GM23338 (cell line): ENCODE measurements around the gene PITRM1. TPM values are rescaled to one million over a fixed set of nuclear protein-coding genes. Genes with fewer than 3 reads are reported as not detected.
A peak's percentile ranks its signal among the peaks of the same experiment; 100 is the strongest.

Experiments
- ATAC-seq: fragments of 200-7000 bp; cut with Tn5 transposase; 3 replicates; pipeline ENCODE4 v1.9.1; 2020
- DNase-seq: peaks from one replicate; pipeline ENCODE4 v3.0.0-alpha.2; 2015; ENCODE audit warnings: low spot score
- H2AFZ ChIP-seq: fragments of 200-600 bp; sonication (generic); 2 replicates; pipeline ENCODE4 v1.8.0; 2016; ENCODE audit warnings: antibody characterized with exemption, mild to moderate bottlenecking, moderate library complexity
- H3F3A ChIP-seq: fragments of 200-600 bp; sonication (generic); replicated peaks from 2 replicates; pipeline ENCODE4 v1.8.0; 2017; ENCODE audit warnings: antibody characterized with exemption, mixed run types, low read depth
- H3K27ac ChIP-seq: fragments of 200-600 bp; sonication (generic); 2 replicates; pipeline ENCODE4 v1.6.1; 2016; ENCODE audit warnings: low read depth
- H3K27me3 ChIP-seq: fragments of 200-600 bp; sonication (generic); 2 replicates; pipeline ENCODE4 v1.8.0; 2016; ENCODE audit warnings: mild to moderate bottlenecking, mixed run types, moderate library complexity; ENCODE audit not compliant: insufficient read depth
- H3K36me3 ChIP-seq: fragments of 200-600 bp; sonication (generic); 2 replicates; pipeline ENCODE4 v1.8.0; 2016; ENCODE audit warnings: mild to moderate bottlenecking; ENCODE audit not compliant: insufficient read depth
- H3K4me1 ChIP-seq: fragments of 200-600 bp; sonication (generic); 2 replicates; pipeline ENCODE4 v1.8.0; 2016; ENCODE audit warnings: mild to moderate bottlenecking, moderate library complexity; ENCODE audit not compliant: insufficient read depth
- H3K4me2 ChIP-seq: fragments of 200-600 bp; sonication (generic); 2 replicates; pipeline ENCODE4 v1.7.1; 2017; ENCODE audit warnings: mixed run types
- H3K4me3 ChIP-seq: fragments of 200-600 bp; sonication (generic); 2 replicates; pipeline ENCODE4 v1.6.1; 2016; ENCODE audit warnings: mixed run types
- H3K79me2 ChIP-seq: fragments of 200-600 bp; sonication (generic); replicated peaks from 2 replicates; pipeline ENCODE4 v1.8.0; 2017; ENCODE audit warnings: mild to moderate bottlenecking; ENCODE audit not compliant: insufficient read depth
- H3K9me2 ChIP-seq: fragments of 200-600 bp; sonication (generic); 2 replicates; pipeline ENCODE4 v1.8.0; 2017; ENCODE audit not compliant: insufficient read depth
- H4K20me1 ChIP-seq: fragments of 200-600 bp; sonication (generic); replicated peaks from 2 replicates; pipeline ENCODE4 v1.8.0; 2017; ENCODE audit warnings: mild to moderate bottlenecking; ENCODE audit not compliant: insufficient read depth
- H3K27ac Mint-ChIP-seq: 2 replicates; pipeline ENCODE4 v1.8.0; 2020; ENCODE audit warnings: inconsistent platforms, mild to moderate bottlenecking, moderate library complexity, mixed read lengths
- H3K27me3 Mint-ChIP-seq: 3 replicates; pipeline ENCODE4 v1.8.0; 2022; ENCODE audit warnings: low read depth, mild to moderate bottlenecking, moderate library complexity, mixed read lengths, inconsistent platforms; ENCODE audit not compliant: insufficient read depth, poor library complexity
- H3K36me3 Mint-ChIP-seq: 3 replicates; pipeline ENCODE4 v1.8.0; 2021; ENCODE audit warnings: low read depth, mild to moderate bottlenecking, inconsistent platforms, moderate library complexity, mixed read lengths
- H3K4me1 Mint-ChIP-seq: 3 replicates; pipeline ENCODE4 v1.8.0; 2020; ENCODE audit warnings: mild to moderate bottlenecking, inconsistent platforms, mixed read lengths
- H3K4me3 Mint-ChIP-seq: 3 replicates; pipeline ENCODE4 v1.8.0; 2021; ENCODE audit warnings: moderate library complexity, mild to moderate bottlenecking, inconsistent platforms, mixed read lengths
- H3K9me3 Mint-ChIP-seq: 3 replicates; pipeline ENCODE4 v1.8.0; 2020; ENCODE audit warnings: moderate library complexity, mild to moderate bottlenecking, inconsistent platforms, mixed read lengths
- ZNF114 ChIP-seq: fragments of 250-450 bp; sonication (Bioruptor Pico); IDR thresholded peaks from 2 replicates; pipeline ENCODE4 v1.5.0; 2020; ENCODE audit warnings: mild to moderate bottlenecking, moderate library complexity
- polyA plus RNA-seq: library from polyadenylated mRNA; unstranded; fragments of >200 nt; fragmentation: Nextera tagmentation; extraction: Ambion mirVana; gene quantifications from 2 replicates; pipeline ENCODE4 v1.2.1, GENCODE V29; 2016
- total RNA-seq: library from RNA; depleted of rRNA; stranded (reverse); fragments of >200 nt; shearing (Covaris generic); gene quantifications from 2 replicates; pipeline ENCODE4 v1.2.3, GENCODE V29; 2014
- TF ChIP-seq, protein P1 (sequence below), 2 experiments: fragments of 200-600 bp in 1 of 2; sonication (generic) in 1 of 2; conservative IDR thresholded peaks; 2 replicates each; pipeline versions ENCODE4 v1.5.1 to v1.6.1; 2016 to 2017; ENCODE audit warnings: antibody characterized with exemption in 2 of 2, low read depth in 2 of 2, mild to moderate bottlenecking in 2 of 2, moderate library complexity in 1 of 2
- TF ChIP-seq, protein P2 (sequence below): IDR thresholded peaks from one replicate; pipeline ENCODE4 v1.6.1; 2018; ENCODE audit warnings: antibody characterized with exemption; ENCODE audit not compliant: unreplicated experiment
- TF ChIP-seq, protein P3 (sequence below): fragments of 250-450 bp; sonication (Bioruptor Pico); IDR thresholded peaks from 2 replicates; pipeline ENCODE4 v1.5.0; 2020; ENCODE audit warnings: mild to moderate bottlenecking, moderate library complexity

Gene PITRM1
- total and polyA plus RNA-seq, 2 experiments from 2014 or later: 29.0 to 33.0 TPM

DNA sequence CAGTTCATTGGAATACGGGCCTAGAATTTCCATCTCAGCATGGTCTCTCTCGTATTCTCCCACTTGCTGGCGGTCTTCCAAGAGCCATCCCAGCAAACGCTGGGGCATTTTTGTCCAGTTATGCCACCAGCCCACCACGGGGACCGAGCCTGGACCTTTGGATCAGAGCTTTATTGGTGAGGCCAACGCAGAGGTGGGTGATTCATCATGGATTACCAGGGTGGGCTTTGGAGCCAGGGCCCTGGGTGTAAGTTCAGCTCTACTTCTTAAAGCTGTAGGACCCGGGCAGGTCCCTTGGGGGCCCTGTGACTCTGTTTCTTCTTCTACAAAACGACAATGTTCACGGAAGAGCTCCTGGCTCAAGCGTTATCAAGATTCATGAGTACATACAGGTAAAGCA lies 22.7 kb upstream of the PITRM1 start (continued):
- TF ChIP-seq, protein P1, sequence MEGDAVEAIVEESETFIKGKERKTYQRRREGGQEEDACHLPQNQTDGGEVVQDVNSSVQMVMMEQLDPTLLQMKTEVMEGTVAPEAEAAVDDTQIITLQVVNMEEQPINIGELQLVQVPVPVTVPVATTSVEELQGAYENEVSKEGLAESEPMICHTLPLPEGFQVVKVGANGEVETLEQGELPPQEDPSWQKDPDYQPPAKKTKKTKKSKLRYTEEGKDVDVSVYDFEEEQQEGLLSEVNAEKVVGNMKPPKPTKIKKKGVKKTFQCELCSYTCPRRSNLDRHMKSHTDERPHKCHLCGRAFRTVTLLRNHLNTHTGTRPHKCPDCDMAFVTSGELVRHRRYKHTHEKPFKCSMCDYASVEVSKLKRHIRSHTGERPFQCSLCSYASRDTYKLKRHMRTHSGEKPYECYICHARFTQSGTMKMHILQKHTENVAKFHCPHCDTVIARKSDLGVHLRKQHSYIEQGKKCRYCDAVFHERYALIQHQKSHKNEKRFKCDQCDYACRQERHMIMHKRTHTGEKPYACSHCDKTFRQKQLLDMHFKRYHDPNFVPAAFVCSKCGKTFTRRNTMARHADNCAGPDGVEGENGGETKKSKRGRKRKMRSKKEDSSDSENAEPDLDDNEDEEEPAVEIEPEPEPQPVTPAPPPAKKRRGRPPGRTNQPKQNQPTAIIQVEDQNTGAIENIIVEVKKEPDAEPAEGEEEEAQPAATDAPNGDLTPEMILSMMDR (conservative IDR thresholded peaks at IDR 0.05; ENCODE audit: low read depth in 2 of 2): no peak
- no peak for TF ChIP-seq ZNF114

DNA sequence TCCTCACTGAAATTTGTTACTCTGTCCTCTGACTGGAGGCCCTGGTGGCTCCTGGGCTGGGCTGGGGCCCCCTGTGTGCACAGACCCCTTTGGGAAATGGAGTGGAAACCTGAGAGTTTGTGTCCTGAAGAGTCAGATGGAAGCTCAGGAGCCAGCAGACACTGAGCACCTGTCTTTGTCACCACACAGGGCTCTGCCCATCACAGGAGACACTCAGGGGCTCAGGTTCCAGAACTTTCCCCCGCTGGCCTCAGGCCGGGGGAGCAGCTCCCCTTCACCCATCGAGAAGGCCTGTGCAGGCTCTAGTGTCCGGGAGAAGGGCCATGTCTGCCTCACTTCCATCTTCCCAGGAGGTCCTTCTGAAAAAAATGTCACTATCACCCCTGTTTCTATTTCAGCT lies 22.3 kb upstream of the PITRM1 start:
- Histone ChIP-seq H3K9me2 (no peaks in the 10 kb centered on the region), H3K27me3 (no peaks in the 10 kb centered on the region), H3K36me3 (no peaks in the 10 kb centered on the region), H3K4me3 (no peak overlapping the region), H2AFZ (no peak overlapping the region), H3F3A (no peaks in the 10 kb centered on the region), H4K20me1 (no peaks in the 10 kb centered on the region), H3K79me2 (no peaks in the 10 kb centered on the region), H3K27ac (no peak overlapping the region), H3K4me1 (peaks cover 5% of the 10 kb centered on the region; the same call in 1 of the 2 replicates), H3K4me2 (no peak overlapping the region)
- no peak for ATAC-seq
- H3K4me3 Mint-ChIP-seq: no peak overlapping the region
- H3K4me1 Mint-ChIP-seq: peaks cover 13% of the 10 kb centered on the region; the same call in 2 of the 3 replicates
- no peaks in the 10 kb centered on the region for H3K9me3 Mint-ChIP-seq
- H3K27me3 Mint-ChIP-seq: peaks cover 7% of the 10 kb centered on the region
- no peaks in the 10 kb centered on the region; the same call in 2 of the 3 replicates for H3K36me3 Mint-ChIP-seq
- no peak overlapping the region for H3K27ac Mint-ChIP-seq
- TF ChIP-seq, protein P2, sequence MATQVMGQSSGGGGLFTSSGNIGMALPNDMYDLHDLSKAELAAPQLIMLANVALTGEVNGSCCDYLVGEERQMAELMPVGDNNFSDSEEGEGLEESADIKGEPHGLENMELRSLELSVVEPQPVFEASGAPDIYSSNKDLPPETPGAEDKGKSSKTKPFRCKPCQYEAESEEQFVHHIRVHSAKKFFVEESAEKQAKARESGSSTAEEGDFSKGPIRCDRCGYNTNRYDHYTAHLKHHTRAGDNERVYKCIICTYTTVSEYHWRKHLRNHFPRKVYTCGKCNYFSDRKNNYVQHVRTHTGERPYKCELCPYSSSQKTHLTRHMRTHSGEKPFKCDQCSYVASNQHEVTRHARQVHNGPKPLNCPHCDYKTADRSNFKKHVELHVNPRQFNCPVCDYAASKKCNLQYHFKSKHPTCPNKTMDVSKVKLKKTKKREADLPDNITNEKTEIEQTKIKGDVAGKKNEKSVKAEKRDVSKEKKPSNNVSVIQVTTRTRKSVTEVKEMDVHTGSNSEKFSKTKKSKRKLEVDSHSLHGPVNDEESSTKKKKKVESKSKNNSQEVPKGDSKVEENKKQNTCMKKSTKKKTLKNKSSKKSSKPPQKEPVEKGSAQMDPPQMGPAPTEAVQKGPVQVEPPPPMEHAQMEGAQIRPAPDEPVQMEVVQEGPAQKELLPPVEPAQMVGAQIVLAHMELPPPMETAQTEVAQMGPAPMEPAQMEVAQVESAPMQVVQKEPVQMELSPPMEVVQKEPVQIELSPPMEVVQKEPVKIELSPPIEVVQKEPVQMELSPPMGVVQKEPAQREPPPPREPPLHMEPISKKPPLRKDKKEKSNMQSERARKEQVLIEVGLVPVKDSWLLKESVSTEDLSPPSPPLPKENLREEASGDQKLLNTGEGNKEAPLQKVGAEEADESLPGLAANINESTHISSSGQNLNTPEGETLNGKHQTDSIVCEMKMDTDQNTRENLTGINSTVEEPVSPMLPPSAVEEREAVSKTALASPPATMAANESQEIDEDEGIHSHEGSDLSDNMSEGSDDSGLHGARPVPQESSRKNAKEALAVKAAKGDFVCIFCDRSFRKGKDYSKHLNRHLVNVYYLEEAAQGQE: no peak
- DNase-seq: no peak

DNA sequence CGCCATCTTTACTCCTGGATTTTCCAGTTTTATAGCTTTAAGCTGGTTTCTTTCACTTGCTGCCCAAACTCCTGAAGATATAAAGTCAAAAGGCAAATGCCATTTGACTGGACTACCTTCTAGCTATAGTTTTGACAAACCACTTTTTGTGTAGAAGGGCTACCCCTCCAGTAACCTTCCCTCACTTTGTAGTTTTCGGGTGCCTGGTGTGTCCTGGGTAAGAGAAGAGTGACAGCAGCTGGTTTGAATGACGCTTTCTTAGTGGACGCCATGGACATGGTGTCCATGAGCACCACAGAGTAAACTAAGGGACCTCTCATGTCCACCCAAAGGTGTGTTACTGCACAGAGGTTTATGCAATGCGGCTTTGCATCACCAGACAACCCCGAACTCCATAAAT lies 21.2 kb upstream of the PITRM1 start:
- no peaks in the 10 kb centered on the region for H3K9me2 ChIP-seq
- Mint-ChIP-seq H3K36me3 (no peaks in the 10 kb centered on the region), H3K4me3 (no peak overlapping the region), H3K4me1 (peaks cover 17% of the 10 kb centered on the region; the same call in 2 of the 3 replicates), H3K27ac (no peak overlapping the region), H3K9me3 (no peaks in the 10 kb centered on the region), H3K27me3 (peaks cover 7% of the 10 kb centered on the region)
- H3K4me3 ChIP-seq: no peak overlapping the region
- peaks cover 9% of the 10 kb centered on the region; the same call in 1 of the 2 replicates for H3K4me1 ChIP-seq
- H3F3A ChIP-seq: no peaks in the 10 kb centered on the region
- no peaks in the 10 kb centered on the region for H4K20me1 ChIP-seq
- no peak for DNase-seq
- H3K79me2 ChIP-seq: no peaks in the 10 kb centered on the region
- H3K27me3 ChIP-seq: no peaks in the 10 kb centered on the region
- no peak for ATAC-seq
- H2AFZ ChIP-seq: peak overlapping the region; percentile 73; the same call in 1 of the 2 replicates
- H3K36me3 ChIP-seq: no peaks in the 10 kb centered on the region
- H3K27ac ChIP-seq: no peak overlapping the region
- H3K4me2 ChIP-seq: no peak overlapping the region
- TF ChIP-seq, protein P3, sequence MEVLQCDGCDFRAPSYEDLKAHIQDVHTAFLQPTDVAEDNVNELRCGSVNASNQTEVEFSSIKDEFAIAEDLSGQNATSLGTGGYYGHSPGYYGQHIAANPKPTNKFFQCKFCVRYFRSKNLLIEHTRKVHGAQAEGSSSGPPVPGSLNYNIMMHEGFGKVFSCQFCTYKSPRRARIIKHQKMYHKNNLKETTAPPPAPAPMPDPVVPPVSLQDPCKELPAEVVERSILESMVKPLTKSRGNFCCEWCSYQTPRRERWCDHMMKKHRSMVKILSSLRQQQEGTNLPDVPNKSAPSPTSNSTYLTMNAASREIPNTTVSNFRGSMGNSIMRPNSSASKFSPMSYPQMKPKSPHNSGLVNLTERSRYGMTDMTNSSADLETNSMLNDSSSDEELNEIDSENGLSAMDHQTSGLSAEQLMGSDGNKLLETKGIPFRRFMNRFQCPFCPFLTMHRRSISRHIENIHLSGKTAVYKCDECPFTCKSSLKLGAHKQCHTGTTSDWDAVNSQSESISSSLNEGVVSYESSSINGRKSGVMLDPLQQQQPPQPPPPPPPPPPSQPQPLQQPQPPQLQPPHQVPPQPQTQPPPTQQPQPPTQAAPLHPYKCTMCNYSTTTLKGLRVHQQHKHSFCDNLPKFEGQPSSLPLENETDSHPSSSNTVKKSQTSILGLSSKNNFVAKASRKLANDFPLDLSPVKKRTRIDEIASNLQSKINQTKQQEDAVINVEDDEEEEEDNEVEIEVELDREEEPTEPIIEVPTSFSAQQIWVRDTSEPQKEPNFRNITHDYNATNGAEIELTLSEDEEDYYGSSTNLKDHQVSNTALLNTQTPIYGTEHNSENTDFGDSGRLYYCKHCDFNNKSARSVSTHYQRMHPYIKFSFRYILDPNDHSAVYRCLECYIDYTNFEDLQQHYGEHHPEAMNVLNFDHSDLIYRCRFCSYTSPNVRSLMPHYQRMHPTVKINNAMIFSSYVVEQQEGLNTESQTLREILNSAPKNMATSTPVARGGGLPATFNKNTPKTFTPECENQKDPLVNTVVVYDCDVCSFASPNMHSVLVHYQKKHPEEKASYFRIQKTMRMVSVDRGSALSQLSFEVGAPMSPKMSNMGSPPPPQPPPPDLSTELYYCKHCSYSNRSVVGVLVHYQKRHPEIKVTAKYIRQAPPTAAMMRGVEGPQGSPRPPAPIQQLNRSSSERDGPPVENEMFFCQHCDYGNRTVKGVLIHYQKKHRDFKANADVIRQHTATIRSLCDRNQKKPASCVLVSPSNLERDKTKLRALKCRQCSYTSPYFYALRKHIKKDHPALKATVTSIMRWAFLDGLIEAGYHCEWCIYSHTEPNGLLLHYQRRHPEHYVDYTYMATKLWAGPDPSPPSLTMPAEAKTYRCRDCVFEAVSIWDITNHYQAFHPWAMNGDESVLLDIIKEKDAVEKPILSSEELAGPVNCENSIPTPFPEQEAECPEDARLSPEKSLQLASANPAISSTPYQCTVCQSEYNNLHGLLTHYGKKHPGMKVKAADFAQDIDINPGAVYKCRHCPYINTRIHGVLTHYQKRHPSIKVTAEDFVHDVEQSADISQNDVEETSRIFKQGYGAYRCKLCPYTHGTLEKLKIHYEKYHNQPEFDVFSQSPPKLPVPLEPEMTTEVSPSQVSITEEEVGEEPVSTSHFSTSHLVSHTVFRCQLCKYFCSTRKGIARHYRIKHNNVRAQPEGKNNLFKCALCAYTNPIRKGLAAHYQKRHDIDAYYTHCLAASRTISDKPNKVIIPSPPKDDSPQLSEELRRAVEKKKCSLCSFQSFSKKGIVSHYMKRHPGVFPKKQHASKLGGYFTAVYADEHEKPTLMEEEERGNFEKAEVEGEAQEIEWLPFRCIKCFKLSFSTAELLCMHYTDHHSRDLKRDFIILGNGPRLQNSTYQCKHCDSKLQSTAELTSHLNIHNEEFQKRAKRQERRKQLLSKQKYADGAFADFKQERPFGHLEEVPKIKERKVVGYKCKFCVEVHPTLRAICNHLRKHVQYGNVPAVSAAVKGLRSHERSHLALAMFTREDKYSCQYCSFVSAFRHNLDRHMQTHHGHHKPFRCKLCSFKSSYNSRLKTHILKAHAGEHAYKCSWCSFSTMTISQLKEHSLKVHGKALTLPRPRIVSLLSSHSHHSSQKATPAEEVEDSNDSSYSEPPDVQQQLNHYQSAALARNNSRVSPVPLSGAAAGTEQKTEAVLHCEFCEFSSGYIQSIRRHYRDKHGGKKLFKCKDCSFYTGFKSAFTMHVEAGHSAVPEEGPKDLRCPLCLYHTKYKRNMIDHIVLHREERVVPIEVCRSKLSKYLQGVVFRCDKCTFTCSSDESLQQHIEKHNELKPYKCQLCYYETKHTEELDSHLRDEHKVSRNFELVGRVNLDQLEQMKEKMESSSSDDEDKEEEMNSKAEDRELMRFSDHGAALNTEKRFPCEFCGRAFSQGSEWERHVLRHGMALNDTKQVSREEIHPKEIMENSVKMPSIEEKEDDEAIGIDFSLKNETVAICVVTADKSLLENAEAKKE (CRISPR knock-in tag): no peak
